NCI-H1436 (cell line): ENCODE measurements around the gene PLEKHA4.
"Not testable (repeated sequence)": the region's sequence is repeated elsewhere in the genome, so short reads cannot be mapped to it uniquely, and the experiment has no call there.

Experiments
- DNase-seq: peaks from one replicate; lab custom pipeline; 2025; lab: John Stamatoyannopoulos, UW

PLEKHA4 gene

GRCh38 chr19:48797103-48797502 is 71.3 kb downstream of the PLEKHA4 start:
- no peak for DNase-seq

GRCh38 chr19:48796298-48797083 is 71.9 kb downstream of the PLEKHA4 start:
- no peak for DNase-seq

GRCh38 chr19:48795685-48796070 is 72.7 kb downstream of the PLEKHA4 start:
- no peak for DNase-seq

DNA sequence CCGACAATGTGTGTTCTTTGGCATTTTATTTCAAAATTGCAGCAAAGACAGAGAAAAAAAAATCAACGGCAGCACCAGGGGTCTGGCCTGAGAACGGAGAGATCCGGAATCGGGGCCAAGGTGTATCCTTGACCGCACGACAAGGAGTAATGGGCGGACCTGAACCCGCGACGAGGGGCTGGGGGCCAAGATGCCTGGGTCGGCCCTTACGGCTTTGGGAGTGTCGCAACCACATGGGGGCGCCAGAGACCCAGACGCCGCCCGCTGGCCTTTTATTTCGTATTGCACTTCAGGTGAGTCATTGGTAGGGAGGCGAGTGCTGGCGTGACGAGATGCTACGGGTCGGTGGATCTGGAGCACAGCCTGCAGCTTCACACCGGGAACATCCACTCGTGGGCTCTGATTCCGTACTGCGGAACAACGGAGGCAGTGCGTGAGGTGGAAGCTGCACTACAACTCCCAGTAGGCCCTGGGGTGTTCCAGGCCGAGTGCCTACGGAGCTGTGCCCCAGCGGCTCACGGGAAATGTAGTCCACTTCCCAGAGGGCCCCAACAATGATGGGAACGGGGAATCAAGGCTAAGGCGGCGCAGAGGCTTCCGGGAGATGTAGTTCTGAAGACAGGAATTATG is 73.2 kb downstream of the PLEKHA4 start:
- peak; percentile 97 for DNase-seq

DNA sequence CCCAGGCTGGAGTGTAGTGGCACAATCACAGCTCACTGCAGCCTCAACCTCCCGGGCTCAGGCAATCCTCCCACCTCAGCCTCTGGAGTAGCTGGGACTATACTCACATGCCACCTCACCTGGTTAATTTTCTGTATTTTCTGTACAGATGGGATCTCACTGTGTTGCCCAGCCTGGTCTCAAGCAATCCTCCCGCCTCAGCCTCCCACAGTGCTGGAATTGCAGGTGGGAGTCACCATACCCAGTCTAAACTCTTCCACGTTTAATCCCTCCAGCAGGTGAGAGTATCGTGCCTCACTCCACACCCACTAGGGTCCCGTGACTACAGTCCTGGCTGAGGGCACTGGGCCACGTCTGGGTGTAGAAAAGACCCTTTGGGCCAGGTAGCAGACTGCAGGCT is 74.1 kb downstream of the PLEKHA4 start:
- no peak for DNase-seq

DNA sequence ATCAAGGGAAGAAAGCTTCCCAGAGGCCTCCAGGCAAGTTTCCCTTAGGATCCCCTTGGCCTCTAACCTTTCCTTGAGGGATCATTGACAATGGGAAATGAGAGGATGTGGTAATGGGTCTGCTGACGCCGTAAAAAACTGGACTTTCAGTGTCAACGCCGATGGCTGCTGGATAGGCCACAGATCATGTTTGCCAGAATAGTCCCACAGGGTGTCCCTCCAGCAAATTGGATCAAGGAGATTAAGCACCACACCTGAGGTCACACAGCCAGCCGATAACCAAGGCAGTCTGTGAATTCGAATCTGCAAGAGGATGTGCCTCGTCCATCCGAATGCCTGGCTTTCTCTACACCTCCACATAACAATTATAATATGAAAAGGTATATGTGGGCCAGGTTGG is 75.1 kb downstream of the PLEKHA4 start:
- DNase-seq = no peak

DNA sequence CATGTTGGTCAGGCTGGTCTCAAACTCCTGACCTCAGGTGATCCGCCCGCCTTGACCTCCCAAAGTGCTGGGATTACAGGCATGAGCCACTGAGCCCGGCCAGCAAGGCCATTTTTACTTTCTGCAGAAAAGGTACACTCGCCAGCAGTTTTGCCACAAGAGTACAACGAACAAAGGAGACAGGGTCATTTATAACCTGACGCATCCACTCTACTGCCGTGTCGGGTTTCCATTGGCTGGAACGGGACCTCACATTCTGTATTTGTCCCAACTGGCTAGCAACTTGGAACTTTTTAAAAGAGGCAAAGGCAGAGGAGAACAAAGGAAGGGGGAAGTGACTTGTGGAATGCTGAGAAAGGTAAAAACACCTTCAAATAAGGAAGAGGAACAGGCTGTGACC is 81.1 kb downstream of the PLEKHA4 start:
- DNase-seq = not testable (repeated sequence)
